Esophagus muscularis mucosa (tissue), 3 donors: ENCODE results near the gene METTL16.

Experiments used
- EP300 ChIP-seq: sonication (generic); formaldehyde crosslinking; IDR thresholded peaks from one replicate; pipeline ENCODE4 v1.6.1; 2017; ENCODE audit warnings: antibody characterized with exemption
- TF ChIP-seq, protein P1 (sequence below), 3 experiments: fragments of 200-600 bp in 2 of 3; fragments of 450-650 bp in 1 of 3; sonication (generic) in 2 of 3; IDR thresholded peaks; one replicate each; pipeline ENCODE4 v1.5.1; 2017 to 2019; ENCODE audit warnings: antibody characterized with exemption in 3 of 3, mild to moderate bottlenecking in 2 of 3, moderate library complexity in 1 of 3

DNA sequence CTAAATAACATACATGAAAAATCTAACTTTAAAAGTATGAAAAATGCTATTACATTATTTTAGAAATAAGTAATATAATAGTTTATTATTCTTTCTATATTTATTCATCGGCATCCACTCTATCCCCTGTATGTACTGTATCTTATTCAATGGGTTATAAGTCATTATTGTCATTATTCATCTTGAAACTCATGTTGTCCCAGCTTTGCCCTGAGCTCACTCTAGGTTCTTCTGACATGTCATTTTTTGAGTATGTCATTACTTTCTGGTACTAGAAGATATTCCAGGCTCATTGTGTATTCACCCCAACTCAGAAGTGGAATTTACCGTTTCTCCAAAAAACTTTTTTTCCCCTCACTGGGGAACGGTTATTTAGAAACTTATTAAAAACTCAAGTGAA lies 57.8 kb downstream of the METTL16 start:
- TF ChIP-seq, protein P1, sequence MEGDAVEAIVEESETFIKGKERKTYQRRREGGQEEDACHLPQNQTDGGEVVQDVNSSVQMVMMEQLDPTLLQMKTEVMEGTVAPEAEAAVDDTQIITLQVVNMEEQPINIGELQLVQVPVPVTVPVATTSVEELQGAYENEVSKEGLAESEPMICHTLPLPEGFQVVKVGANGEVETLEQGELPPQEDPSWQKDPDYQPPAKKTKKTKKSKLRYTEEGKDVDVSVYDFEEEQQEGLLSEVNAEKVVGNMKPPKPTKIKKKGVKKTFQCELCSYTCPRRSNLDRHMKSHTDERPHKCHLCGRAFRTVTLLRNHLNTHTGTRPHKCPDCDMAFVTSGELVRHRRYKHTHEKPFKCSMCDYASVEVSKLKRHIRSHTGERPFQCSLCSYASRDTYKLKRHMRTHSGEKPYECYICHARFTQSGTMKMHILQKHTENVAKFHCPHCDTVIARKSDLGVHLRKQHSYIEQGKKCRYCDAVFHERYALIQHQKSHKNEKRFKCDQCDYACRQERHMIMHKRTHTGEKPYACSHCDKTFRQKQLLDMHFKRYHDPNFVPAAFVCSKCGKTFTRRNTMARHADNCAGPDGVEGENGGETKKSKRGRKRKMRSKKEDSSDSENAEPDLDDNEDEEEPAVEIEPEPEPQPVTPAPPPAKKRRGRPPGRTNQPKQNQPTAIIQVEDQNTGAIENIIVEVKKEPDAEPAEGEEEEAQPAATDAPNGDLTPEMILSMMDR (IDR thresholded peaks at IDR 0.05) = no peak
- no peak for TF ChIP-seq EP300
